SKM-1 (cell line): ENCODE data around the gene STX16.

ENCODE experiments used
- DNase-seq: peaks from one replicate; lab custom pipeline; 2025; ENCODE audit not compliant: unreplicated experiment; lab: John Stamatoyannopoulos, UW

Gene STX16

DNA sequence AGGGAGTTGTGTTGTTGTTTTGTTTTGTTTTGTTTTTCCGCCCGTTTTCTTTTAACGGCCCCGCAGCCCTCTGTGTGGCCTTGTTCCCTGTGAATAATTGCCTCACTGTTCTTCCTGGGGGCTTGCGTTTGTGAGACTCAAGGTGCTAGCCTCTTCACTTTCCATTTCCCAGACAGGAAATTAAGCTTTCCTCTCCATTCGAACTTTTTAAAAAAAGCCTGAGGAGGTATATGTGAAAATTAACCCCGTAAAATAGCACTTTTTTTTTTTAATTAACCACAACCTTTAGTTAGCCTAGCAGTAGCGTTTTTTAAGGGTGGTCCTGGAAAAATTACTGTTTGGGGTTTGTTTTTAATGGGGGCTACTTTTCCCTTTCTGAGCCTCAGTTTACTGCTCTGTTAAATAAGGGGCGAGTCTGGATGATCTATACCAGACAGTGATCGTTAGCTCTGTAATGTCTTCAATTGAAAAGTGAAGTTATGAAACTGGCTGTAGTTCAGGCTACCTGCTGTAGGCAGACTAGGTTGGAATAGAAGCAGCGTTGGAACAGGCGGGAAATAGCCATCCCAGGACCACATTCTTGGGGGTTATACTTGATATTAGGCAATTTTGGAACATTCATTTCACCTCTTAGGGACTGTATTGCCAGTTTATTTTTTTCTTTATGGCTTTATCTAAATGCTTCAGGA lies 1.7 kb downstream of the STX16 start:
- DNase-seq, result no peak

DNA sequence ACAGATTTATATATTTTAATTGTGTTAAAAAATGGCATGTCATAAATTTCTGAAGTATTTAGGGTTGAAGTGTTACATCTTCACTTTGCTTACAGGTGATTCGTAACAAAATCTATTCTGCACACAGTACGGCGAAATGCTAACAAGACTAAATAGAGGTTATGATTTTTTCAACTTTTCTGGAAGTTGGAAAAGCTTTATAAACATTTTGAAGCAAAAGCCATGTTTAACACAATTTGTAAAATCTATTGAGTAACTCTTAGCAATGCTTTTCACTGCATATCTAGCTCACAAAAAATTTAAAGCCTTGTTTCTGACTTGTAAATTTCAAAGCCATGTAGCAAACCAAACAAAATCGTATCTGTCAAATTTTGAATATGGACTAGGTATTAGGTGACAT lies 3.3 kb downstream of the STX16 start:
- DNase-seq, result no peak

GRCh38 chr20:58655328-58656107 lies 4.4 kb downstream of the STX16 start:
- DNase-seq, result no peak

DNA sequence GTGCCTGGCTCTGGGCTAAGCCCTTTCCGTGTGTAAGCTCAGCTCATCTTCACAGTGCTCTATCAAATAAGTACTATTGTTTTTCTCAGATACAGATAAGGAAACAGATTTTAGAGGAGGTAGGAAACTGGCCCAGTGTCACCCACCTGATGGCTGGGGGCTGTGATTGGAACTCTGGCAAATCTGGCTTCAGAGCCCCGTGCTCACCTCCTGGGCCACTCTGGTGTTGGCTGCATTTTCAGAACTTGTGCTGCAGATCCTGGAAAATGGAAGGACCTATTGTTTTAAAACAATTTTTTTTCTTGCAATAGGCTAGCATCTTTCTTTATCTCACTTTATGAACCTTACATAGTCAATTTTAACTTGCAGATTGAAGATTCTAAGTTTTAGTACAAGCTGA lies 5.7 kb downstream of the STX16 start:
- no peak for DNase-seq

- DNase-seq, result no peak
Measured at GRCh38 chr20:58657262-58657661, 6.2 kb downstream of the STX16 start.

DNA sequence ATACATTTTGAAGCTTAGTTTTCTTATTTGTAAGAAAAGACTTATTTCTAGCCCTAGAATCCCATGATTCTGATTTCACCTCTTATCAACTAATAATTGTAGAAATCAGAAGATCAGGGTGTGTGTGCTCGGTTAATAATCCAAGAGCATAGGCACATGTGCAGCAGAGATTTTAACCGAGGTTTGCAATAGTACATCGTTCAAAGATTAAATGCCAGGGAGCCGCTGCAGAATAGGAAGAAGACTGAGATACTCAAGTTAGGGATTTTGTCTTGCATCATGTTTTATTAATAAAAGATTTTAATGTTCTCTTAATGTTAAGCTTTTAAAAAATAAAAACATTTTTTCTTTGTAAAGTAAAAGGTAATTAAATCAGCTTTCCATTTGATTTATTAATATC lies 6.9 kb downstream of the STX16 start:
- no peak for DNase-seq

- DNase-seq, result no peak
Measured at GRCh38 chr20:58658760-58659159, 7.7 kb downstream of the STX16 start.

- no peak for DNase-seq
Measured at GRCh38 chr20:58659841-58660240, 8.8 kb downstream of the STX16 start.

DNA sequence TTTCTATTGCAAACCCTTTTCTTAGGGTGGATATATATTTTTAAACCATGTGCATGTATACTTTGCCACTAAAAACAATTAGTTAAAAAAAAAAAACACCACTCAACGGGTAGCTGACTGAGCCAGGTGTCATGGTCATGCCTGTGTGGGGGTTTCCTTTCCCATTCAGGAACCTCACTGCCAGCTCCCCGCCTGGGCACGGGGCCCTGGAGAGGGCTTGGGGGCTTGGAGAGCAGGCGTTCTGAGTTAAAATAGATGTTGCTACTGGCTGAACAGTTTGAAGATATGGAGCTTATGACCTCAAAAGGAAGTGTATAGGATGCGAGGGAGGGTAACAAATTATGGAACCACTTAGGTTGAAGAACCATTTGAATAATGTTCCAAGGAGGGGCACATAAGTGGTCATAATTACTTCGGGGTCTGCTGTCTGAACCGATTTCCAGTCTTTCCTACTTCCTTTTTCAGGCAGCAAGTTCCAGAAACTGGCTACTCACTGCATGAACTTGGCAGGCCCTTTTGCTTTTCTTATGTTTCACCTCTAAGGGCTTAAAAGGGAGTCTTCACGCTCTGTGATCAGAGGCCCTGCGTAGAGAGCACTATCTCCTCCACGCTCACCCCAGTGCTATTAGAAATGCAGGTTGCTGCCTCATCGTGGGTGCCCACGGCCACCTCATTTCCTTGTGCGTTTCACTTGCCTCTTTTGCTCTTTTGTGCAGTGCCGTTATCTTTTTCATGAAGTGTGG lies 9.9 kb downstream of the STX16 start:
- no peak for DNase-seq

DNA sequence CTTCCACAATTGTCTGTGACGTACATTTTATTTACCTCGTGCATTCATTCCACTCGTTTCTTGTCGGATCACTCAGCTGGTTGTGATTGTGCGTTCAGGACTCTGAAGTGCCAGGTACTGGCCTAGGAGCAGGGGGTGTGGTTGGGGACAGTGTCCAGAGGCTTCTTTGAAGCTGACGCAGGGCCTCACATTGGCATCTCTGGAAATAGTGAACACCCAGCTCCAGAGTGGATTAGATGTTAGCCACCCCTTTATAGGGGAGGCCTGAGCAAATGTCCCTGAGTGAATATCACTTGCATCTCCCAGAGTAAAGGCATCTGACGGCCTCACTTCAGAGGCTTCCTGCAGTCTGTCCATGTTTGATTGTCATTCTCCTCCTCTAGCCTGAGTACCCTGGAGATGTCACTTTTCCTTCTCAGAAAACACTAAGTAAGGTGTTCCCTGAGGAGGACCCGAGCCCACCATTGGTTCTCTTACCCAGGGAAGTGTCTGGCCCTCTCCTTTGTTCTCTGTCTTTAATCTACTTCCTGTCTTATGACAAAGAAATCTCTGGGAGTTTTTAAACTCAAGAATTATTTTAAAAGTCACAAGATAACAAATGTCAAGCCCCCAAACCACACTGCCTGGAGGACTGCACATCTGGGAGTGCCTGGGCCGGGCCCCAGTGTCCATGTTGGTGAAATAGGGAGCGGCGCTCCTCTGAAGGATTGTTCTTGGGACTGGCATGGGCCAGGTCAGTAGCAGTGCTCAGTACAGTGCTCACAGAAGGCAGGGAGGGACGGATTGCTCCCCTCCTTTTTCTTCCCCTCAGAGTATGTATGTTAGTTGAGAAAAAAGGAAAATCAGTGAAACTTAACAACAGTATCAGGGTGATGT lies 10.8 kb downstream of the STX16 start:
- DNase-seq, result no peak

DNA sequence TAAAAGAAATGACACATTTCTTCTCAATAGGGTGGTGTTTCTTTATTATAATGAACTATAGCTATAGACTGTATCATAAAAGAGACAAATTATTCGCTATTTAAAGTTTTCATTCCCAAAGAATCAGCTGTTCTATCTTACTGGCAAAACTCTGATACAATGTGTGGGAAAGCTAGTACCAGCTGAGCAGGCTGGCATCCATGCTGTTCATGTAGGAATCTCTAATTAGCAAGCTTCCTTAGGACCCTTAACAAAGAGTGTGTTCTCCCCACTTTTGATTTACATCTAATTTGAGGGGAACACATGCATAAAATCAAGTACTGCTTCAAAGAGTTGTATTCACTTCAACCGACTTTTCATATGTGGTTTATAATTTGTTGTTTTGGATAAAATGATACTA lies 13.2 kb downstream of the STX16 start:
- DNase-seq, result no peak

DNA sequence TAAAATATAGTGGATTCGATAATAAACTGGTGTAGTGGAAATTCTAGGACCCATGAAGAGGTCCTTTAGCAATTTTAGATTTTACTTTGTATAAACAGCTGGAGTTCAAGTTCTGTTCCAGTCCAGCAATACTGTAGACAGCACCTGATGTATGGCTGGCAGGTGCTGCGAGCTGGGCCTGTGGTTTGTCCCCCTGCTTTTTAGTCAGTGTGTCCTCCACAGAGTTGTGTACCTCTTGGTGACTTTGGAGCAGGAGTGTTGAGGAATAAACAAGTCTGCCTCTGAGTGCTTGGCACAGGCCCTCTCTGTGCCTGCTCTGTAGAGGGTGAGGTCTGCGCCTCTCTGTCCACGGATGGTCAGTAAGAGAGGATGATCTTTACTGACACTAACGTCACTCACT lies 13.8 kb downstream of the STX16 start:
- DNase-seq, result no peak

- DNase-seq, result no peak
Measured at GRCh38 chr20:58665606-58666005, 14.5 kb downstream of the STX16 start.

DNA sequence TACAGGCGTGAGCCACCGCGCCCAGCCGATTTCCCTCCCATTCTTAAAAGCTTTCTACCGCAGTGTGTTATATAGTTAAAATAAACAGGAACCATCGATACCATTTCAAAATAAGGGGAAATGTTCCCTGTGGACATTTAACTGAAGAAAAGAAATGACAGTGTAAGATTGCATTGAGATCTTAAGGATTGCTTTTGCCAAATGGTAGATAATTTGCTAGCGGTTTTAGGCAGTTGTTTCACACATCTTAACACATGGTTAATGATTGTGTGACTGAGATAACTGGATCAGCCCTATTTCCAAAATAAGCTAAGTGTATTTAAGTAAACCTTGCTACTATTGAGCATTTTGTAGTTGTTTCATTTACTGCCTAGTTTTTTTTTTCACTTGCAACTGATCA lies 15.6 kb downstream of the STX16 start:
- no peak for DNase-seq

- no peak for DNase-seq
Measured at GRCh38 chr20:58667975-58668374, 16.9 kb downstream of the STX16 start.

- DNase-seq, result no peak
Measured at GRCh38 chr20:58668901-58669286, 17.8 kb downstream of the STX16 start.

DNA sequence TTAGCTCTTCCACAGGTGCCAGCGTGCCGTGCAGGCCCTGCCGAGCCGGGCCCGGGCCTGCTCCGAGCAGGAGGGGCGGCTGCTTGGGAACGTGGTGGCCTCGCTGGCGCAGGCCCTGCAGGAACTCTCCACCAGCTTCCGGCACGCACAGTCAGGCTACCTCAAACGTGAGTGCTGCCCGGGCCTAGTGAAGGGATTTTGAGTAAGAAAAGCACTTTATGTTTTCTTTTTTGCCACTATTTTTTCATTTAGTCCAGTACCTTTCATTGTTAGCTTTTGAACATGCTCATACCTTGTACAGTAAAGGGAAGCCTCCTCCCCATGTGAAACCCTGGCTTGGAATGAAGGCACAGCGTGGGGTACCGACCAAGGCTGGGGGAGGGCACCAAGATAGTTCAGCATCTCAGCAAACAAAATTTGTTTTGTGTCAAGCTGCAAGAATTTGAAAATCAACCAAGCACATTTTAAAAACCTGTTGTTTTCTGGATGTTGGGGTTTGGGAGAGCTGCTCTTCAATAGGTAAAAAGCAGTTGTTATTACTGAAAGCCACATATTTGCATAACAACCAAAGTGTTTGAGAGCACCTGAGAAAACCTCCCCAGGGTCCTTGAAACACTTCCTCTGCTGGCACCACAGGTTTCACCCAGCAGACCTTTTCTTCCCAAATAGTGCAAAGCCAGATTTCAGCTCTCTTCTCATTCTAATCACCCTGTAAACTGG lies 18.4 kb downstream of the STX16 start:
- DNase-seq, result no peak

DNA sequence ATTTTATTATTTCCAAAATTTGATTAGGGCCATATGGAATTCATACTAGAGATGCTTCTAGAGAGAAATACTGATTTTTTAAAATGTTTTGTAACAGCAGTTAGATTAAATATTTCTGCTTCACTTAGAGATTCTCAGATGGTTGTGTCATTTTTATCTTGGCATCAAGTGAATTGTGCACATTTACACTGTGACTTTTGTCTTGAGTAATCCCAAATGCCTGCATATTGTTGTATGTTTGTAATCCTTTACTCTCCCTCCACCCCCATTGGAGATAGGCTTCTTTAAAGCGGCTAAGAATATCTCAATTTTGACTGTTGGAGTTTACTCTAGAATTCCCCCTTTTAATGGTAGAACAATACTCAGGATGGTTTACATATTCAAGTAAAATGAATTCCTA lies 19.0 kb downstream of the STX16 start:
- no peak for DNase-seq

DNA sequence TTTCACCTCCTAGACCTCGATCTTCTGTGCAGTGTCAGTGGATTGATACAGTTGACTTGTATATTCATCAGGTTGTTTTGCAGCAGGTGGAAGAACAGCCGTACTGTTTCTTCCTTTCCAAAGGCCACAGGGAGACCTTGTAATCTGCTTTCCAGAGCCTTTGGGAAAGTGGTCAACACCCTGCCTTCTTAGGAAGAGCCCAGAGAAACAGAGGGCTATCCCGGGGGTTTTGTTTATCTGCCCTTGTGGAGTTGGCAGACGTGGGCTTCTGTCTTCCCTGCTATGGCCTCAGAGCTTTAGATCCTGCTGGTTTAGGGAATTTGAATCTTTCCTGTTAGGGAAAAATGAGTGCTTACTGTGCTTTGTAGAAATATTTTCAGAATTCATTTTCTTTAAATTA lies 19.6 kb downstream of the STX16 start:
- no peak for DNase-seq

DNA sequence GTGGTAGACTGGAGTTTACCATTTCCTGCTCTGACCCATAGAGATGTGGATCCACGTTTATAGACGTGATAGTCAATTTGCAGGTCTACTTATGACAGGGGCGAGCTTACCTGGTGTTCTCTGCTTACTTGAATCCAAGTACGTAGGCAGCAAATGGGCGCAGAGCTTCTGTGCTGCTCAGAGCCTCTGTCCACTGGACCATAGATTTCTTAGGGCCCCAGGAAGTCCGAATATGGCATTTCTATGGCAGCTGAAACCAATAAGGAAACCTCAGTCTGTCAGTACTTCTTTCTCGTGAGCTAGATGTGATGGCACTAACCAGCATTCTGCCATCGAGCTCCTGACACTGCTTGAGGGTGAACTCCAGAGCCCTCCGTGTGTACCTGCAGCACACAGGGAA lies 22.0 kb downstream of the STX16 start:
- no peak for DNase-seq
